Eye (tissue), 1 donor: Measurements from ENCODE around the gene CHRM4.
A peak's percentile ranks its signal among the peaks of the same experiment; 100 is the strongest.

Experiments
- DNase-seq: peaks from one replicate; pipeline ENCODE4 v3.0.0-alpha.2; 2015

Gene CHRM4

DNA sequence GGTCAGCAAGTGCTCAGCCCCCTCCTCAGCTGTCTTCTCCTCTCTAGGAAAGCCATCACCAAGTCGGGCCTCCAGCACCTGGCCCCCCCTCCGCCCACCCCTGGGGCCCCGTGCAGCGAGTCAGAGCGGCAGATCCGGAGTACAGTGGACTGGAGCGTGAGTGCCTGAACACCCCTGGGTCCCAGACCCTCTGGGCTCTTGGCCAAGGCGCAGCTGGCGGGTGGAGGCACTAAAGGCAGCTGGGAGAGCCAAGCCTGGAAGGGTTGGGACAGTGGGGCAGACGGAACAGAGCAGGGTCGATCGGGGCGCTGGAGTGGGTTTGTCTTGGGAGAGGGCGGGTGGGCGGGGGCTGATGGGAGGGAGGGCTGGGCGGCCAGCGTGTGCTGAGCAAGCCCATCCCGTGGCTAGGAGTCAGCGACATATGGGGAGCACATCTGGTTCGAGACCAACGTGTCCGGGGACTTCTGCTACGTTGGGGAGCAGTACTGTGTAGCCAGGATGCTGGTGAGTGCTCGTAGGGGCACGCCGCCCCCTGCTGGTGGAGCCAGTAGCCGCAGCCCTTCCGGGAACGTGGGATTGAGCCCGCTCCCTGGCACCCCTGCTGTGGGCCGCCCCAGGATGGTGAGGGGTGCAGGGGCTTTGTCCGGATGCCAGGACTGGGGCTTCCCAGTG lies 24.2 kb downstream of the CHRM4 start:
- DNase-seq: peak; percentile 76

DNA sequence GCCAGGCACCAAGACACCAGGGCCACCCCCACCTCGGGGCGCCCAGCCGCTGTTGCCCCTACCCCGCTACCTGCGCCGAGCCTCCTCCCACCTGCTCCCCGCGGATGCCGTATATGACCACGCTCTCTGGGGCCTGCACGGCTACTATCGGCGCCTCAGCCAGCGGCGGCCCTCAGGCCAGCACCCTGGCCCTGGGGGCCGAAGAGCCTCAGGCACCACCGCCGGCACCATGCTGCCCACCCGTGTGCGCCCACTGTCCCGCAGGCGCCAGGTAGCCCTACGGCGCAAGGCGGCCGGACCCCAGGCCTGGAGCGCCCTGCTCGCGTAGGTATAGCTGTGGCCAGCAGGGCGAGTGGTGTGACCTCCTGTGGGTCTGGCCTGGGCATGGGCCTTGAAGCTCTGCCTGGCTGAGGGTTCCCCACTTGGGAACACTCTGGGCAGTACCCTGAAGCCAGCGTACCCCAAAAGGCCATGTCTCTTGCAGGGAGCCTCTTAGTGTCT lies 24.9 kb downstream of the CHRM4 start:
- no peak for DNase-seq

DNA sequence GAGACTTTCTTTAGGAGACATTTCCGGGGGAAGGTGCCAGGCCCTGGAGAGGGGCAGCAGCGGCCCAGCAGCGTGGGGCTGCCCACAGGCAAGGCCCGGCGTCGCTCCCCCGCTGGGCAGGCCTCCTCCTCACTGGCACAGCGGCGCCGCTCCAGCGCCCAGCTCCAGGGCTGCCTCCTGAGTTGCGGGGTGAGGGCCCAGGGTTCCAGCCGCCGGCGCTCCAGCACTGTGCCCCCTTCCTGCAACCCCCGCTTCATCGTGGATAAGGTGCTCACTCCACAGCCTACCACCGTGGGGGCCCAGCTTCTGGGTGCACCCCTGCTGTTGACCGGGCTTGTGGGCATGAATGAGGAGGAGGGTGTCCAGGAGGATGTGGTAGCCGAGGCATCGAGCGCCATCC lies 25.3 kb downstream of the CHRM4 start:
- DNase-seq: no peak

DNA sequence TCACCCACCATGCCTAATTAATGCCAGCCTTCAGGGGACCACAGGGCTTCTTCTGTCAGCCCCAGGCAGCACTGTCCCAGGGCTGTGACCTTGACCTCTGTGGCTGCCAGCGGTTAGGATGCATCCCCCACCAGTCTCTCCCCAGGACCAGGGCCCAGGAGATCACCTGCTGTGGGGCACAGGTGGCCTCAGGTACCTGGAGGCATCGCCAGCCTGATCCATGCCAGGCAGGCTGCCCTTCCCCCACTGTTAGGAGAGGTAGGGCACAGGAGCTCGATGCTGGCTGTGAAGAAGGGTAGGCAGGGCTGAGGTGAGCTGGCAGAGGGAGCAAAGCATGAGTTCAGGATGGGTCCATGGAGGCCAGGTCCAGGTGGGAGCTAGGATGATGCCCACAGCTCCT lies 26.8 kb downstream of the CHRM4 start:
- DNase-seq: no peak

DNA sequence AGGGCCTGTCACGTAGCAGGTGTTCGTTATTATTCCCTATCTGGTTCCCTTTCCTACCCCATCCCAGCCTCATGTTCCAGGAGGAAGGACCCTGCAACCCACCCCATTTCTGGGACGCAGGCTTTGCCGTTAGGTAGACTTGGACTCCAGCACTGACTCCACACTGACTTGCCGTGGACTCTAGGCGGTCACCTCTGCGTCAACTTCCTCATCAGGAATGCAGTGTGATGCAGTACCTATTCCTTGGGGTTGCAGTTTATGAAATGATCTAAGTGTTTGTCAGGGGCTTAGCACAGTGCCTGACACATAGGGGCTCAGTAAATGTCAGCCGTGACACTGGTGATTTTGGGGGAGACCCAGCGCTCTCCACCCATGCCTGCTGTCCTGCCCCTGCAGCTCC lies 27.5 kb downstream of the CHRM4 start:
- no peak for DNase-seq

DNA sequence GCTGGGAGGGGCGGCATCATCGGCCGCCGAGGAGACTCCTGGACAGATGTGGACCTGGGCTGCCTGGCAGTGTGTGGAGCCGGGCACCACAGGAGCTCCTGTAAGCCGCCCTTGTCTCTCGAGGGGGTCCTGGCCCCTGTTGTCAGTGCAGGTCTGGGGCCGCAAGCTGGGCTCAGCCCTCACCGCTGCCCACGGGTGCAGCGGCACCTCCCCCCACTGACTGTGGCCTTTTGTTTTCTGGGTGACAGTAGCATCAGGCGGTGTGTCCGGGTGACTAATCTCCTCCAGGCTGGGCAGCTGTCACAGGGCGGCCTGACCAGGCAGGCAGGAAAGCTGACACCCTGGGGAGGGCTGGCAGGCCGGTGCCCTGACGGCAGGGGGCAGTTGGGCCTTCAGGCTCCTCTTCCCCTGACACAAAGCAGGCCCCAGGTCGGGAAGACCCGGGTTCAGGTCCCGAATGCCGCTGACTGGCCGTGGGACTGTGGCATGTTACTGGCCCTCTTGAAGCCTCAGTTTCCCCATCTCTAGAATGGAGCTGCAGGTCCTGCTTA lies 28.0 kb downstream of the CHRM4 start:
- DNase-seq: no peak

DNA sequence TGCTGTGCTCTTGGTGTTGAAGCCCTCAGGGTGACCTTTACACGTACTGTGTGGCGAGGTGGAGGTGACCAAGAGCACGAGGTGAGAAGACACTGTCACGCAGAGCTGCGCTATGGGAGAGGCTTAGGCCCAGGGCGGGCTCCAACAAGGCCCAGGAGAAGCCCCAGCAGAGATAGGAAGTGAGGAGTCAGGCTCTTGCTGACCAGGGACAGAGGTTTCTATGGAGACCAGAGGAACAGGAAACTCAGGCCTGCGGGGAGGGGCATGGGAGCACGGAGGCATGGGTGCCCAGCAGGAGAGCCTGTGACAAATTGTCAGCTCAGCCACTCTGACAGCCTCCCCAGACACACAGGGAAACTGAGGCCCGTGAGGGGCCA lies 28.6 kb downstream of the CHRM4 start:
- peak; percentile 56 for DNase-seq

DNA sequence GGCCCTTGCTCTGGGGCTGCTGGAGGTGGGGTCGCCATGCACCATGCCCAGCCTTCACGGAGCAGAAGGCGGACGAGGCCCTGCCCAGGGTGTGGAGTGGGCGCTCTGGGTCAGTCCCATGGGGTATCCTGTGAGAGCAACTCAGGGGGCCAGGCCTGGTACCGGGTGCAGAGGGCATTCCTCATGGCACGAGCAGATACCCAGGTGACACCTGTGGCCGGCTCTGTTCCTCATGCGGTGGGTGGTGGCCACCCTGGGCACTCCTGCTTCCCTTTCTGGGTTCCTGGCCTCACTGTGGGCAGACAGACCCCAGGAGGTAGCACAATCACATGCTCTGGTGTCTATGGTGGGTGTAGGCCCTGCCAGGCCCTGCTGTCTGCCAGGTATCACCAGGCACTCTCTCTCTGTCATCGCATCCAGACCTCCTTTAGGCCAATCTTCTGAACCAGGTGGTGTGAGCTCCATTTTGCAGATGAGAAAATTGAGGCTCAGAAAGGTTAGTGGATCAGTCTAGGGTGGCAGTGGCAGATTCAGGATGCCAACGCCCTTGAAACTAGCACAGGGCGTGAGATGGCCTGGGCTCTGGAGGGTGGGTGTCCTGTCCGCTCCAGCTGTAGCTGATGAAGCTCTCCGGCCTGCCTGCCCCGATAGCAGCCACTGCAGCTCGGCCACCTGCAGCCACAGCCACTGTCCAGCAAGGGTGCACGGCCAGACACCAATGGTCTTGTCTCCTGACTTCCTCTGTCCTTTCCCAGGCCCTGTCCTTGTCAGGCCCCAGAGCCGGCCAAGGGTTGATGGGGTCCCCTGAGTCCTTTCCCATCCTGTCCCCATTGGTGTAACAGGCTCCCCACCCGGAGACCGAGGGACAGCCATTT lies 29.2 kb downstream of the CHRM4 start:
- no peak for DNase-seq

DNA sequence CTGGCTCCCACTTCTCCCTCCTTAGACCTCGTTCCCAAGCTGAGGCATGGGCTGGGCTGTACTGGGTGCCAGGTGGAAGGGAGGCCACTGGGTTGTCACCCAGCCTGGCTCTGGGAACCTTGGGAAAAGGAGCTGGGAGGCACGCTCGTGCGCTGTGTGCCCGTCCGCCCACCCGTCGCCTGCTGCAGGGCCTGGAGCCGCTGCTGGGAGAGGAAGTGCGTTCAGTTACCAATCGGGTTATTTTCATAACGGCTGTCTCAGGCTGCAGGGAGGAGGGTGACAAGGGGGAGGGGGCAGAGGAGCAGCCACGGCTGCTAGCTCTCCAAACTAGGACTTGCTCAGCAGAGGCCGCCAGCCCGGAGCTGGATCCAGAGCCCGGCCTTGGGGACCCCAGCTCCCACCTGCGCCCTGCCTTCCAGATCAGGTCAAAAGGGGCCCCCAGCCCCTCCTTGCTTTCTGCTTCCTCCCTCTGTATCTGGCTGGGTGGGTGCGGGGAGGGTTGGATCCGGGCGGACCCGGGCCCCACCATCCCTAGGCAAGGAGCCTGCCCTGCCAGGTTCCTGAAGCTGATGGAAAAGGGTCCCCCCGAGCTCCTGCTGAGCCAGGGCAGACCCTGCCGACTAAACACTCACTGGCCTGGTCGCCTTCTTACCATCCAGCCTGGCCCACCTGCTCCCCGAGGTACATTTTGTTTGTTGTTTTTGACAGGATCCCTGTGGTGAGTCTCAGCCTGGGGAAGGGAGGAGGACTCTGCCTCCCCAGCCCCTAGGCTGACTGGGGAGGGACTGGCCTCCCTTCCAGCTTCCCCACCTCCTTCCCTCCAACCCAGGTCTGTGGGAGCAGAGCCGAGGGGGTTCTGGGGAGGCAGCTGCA lies 30.1 kb downstream of the CHRM4 start:
- peak; percentile 86 for DNase-seq

DNA sequence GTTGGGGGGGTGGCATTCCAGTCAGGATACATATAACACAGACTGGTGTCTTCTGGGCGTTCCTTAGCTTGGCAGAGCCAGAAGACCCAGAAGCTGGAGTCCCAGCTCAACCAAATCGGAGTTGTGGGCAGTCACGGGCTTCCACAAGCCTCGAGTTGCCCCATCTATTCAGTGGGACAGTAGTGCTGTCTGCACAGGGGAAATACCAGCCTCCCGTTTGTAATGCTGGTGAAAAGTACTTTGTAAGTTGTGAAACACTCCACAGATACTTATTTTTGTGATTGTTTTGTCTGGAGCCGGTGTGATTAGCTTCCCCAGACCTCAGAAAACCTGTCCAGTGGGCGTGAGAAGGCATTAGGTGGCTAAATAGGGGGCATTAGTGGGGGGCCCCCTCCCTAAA lies 30.7 kb downstream of the CHRM4 start:
- DNase-seq: no peak

DNA sequence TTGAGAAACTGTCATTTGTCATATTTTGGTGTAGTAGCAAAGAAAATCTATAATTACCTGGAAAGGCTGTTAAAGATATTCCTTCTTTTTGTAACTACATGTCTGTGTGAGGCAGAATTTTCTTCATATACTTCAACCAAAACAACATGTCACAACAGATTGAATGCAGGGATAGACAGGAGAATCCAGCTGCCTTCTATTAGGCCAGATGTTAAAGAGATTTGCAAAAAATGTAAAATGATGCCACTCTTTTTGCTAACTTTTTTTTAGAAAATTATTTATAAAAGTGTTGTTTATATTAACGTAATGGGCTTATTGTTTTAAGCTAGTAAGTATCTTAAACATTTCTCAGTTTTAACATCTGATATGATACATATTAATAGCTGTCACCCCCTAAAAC lies 31.6 kb downstream of the CHRM4 start:
- no peak for DNase-seq

DNA sequence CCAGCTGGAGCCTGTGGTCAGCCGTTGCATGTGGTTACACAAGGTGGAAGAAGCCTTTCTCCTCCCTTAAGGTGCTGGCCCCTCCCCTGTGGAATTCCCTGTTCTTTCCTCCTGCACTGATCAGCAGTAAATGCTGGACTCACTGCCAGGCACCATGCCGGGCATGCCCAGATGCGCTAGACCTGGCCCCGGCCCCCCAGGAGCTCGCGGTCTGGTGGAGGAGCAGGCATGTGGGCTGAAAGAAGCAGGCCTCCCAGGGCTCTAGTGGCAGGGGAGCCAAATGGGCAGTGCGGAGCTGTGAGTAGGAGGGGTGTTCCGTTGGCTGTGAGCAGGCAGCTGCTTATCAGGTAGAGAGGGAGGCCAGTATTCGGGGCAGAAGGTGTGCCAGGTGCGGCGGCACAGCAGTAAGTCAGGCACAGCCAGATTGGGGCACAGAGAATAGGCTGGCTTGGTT lies 34.1 kb downstream of the CHRM4 start:
- no peak for DNase-seq

DNA sequence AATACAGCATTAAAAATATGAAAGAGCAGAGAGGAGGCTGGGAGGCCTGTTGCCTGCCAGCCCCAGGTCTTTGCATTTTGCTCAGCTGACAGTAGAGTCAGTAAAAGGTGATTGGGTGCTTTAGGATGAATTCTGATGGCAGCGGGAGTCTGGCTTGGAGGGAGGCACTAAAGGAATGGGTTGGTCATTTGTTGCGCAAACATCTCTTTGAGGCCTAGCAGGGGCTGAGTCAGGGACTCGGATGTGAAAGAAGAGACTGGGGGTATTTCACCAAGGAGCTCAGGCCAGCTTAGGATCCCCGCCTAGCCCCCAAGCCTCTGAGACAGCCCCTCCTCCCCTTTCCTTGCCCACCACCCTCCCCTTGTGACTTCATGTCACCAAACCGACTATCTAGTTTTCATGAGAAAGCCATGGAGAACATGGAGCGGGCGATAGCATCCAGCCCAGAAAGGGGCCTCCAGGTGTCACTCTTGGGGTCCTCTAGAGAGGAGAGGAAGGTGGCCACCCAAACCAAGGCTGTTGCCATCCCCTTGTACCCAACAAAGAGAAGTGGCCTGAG lies 34.6 kb downstream of the CHRM4 start:
- no peak for DNase-seq

DNA sequence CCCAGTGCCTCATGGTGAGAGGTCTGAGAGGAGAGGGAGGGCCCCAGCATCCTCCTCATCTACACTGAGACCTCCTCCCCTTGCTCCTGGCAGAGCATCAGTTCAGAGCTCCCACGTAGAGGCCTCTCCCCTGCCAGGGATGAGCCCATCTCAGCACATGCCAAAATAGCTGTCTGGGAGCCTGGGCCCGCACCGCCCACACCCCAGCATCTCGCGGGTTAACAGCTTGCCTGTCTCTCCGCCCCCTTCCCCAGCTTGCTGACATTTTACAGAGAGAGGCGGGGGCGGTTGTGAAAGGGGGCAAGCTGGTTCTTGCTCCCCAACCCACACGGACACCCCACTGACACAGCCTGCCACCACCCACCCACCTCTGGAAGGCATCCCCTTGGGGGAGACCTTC lies 37.9 kb downstream of the CHRM4 start:
- DNase-seq: no peak

DNA sequence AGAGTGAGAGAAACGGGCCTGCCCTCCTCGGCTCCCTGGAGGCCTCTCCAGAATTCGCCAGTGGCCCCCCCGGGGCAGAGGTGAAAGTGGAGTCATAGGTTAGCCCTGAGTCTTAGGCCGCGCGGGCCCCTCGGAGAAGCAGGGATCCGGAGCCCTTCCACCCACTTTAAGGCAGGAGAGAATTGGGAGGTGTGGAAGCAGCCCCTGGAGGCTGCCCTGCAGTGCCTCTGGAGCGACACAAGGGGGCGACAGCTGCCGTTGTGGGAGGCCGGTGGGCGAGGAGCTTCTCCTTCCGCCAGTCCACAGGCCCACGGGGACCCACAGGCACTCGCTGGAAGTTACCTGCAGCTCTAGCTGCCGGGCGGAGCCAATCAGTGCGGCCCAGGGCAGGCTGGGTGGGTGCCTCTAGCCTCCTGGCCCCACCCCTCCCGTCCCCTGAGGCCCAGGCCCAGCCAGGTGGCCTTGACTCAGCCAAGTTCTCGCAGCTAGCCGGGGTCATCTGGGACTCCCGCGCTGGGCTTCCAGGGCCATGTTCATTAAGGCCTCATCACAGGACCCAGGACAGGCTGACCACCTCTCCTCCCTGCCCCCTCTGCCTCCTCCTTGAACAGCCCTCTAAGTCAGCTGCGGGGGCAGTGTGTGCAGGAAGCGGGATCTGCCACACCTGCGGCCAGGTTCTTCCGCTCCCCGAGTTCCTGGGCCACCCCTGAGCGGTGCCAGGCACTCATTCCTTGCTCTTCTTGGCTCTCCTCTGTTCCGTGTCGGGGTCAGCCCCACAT lies 39.3 kb downstream of the CHRM4 start:
- peak; percentile 75 for DNase-seq

DNA sequence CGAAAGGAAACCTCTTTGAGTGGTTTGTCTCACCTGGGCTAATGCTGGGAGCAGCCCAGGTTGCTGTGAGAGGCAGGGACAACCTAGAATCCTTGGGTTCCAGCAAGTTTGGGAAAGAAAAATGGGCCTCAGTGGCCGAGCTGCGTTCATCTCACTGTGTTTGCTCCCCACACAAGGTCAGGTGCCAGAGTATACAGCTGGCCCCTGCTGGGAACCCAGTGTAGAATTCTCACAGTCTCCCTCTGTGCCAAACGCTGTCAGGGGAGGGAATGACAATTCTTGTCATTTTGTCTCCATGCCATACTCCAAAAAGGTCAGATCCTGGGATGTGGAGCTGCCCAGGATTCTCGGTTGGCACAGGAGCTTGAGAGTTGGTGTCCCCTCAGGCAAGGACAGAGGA lies 40.0 kb downstream of the CHRM4 start:
- DNase-seq: no peak

DNA sequence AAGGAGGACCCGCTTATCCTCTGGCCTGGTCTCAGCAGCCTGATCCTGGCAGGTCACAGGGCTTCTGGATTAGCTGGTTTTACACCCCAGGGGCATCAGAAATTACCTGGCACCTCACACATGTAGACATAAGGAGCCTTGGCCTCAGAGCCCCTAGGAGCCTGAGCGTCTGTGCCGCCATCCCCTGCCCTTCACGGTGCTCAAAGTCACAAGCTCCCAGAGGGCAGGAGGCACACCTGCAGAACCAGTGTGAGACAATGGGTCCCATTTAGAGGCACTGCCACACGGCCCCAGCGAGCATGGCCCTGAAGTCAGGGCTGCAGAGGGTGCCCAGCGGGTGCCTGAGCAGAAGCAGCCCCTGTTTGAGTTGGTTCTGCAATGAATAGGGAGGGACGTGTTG lies 40.4 kb downstream of the CHRM4 start:
- DNase-seq: no peak

DNA sequence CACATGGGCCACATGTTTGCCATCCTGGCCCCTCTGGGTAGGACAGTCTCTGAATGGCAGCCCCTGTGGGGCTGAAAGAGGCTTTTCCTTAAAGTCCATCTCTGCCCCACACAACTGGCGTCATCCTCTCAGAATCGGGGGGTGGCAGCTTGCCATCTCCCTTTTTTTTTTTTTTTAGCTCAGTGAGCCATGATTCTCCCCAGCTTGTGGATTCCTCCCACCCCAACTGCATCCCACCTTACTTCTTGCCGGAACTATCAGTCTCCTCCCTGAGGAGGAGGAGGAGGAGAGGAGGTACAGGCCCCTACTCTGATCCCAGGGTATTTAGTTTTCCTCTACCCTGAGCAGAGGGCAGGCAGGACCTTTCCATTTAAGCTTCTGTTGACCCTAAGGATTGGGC lies 40.9 kb downstream of the CHRM4 start:
- no peak for DNase-seq

DNA sequence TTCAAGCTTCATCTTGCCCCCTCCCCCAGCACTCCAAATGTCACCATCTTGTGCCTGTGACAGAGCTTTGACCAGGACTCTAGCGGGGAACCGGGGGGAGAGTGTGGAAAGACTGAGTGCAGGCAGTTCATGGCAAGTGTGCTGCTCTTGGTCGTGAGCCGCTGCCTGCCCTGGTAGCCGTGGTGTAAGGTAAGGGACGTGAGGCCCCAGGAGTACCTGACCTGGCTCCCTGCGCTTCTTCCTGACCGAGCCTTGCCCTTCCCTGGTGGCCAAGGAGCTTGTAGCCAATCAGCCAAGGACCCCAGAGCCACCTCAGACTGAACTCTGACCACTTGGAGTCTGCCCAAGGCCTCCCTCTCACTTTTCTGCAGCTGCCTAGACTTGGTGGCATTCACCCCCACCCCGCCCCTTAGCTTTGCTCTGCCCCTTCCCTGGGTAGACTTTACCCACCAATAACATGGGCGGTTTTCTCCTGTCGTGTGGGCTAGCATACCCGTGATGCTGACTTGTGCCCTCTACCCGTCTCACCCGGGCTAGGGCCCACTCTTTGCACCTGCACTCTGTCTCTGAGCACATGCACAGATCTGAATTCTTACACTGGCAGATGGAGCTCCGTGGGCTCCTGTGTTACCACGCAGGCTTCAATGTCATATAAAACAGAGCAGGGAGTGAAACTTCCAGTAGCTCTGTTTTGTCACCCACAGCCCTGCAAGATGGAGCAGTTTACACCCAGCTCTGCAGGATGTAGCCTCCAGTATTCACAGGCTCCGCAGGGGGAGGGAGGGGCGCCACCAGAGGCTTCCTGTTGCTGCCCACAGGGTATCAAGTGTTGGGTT lies 42.8 kb downstream of the CHRM4 start:
- no peak for DNase-seq

DNA sequence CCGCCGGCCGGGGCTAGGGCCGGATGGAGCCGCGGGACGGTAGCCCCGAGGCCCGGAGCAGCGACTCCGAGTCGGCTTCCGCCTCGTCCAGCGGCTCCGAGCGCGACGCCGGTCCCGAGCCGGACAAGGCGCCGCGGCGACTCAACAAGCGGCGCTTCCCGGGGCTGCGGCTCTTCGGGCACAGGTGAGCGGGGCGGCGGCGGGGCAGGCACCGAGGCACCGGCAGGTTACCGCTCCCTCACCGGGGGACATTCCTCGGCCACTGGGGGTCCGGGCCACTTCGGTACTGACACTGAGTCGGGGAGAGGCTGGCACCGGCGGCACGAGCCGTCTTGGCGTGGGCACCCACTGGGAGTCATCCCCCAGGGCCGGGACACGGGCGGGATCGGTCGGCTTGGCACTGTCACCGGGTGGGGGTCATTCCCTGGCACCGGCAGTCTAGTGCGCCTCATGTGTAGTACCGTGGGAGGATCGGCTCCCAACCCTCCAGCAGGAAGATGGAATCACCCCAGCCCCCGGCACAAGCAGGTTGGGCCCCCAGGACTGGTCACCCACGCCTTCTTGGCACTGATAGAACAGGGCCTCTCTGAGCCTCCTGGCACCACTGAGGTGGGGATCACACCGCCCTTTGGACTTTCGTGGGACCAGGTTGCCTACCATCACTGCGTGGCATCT lies 43.8 kb downstream of the CHRM4 start:
- DNase-seq: no peak
